VCaP (cell line): Measurements from ENCODE around the gene MRPL40.

Experiments used
- H3K27ac ChIP-seq: fragments of 450-650 bp; 2 replicates; pipeline ENCODE4 v1.5.1; 2017
- TF ChIP-seq, protein P1 (sequence below): fragments of 450-650 bp; conservative IDR thresholded peaks from 2 replicates; pipeline ENCODE4 v1.5.1; 2017; ENCODE audit warnings: mild to moderate bottlenecking, moderate library complexity

Gene MRPL40

GRCh38 chr22:19432133-19432851, at the start of gene MRPL40:
TSS of gene MRPL40 (plus strand) at chr22:19432545. CDS start at chr22:19432555, 10 bp downstream.
- TF ChIP-seq, protein P1, sequence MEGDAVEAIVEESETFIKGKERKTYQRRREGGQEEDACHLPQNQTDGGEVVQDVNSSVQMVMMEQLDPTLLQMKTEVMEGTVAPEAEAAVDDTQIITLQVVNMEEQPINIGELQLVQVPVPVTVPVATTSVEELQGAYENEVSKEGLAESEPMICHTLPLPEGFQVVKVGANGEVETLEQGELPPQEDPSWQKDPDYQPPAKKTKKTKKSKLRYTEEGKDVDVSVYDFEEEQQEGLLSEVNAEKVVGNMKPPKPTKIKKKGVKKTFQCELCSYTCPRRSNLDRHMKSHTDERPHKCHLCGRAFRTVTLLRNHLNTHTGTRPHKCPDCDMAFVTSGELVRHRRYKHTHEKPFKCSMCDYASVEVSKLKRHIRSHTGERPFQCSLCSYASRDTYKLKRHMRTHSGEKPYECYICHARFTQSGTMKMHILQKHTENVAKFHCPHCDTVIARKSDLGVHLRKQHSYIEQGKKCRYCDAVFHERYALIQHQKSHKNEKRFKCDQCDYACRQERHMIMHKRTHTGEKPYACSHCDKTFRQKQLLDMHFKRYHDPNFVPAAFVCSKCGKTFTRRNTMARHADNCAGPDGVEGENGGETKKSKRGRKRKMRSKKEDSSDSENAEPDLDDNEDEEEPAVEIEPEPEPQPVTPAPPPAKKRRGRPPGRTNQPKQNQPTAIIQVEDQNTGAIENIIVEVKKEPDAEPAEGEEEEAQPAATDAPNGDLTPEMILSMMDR, result no peak
- H3K27ac ChIP-seq, result peak within 1 kb of the TSS; percentile 99

- TF ChIP-seq, protein P1, result no peak
- H3K27ac ChIP-seq, result no peak overlapping the region
Observed at GRCh38 chr22:19383292-19383691, 49.1 kb upstream of the MRPL40 start.

- H3K27ac ChIP-seq, result no peak overlapping the region
- TF ChIP-seq, protein P1, result no peak
Observed at GRCh38 chr22:19385221-19385906, 47.0 kb upstream of the MRPL40 start.

DNA sequence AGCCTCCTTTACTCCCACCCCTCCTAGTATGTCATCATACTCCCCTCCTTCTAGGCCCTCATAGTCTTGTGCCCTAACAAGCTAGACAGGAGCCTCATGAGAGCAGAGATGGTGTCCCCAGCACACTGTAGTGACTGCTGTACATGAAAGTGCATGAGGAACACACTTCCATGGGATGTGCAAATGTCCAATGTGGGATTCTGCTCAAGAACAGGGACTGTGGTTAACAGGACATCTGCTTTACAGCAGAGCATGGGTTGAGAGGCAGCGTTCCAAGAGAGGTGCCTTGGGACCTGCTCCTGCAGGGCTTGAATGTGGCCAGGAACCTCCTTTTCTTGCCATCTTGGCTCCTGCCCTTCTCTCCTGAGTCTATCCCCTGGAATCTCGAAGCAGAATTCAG, 46.1 kb upstream of the MRPL40 start:
- TF ChIP-seq, protein P1, result no peak
- no peak overlapping the region for H3K27ac ChIP-seq

- no peak overlapping the region for H3K27ac ChIP-seq
- TF ChIP-seq, protein P1, result no peak
Observed at GRCh38 chr22:19387038-19387437, 45.3 kb upstream of the MRPL40 start.

- no peak overlapping the region for H3K27ac ChIP-seq
- TF ChIP-seq, protein P1, result no peak
Observed at GRCh38 chr22:19387575-19387974, 44.8 kb upstream of the MRPL40 start.

DNA sequence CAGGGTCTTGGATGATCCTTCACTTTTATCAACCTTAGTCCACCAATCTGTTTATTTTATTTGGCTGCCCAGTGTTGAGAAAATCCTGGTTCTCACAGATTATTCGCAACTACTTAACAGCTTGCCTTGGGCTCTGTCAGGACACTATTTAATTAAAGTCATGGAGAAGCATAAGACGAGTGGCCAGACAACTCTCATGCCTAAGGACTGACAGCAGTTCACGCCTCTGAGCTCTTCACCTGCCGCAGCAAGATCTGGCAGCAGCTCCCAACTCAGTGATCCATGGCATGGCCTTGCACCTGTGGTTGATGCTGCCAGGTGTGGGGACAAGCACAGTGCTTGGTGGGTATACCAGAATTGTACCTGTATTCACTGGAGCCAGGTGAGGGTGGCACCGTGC, 38.6 kb upstream of the MRPL40 start:
- no peak overlapping the region for H3K27ac ChIP-seq
- TF ChIP-seq, protein P1, result no peak
